HCT116 (cell line): ENCODE results near the gene ERRFI1.

Source experiments
- ELF1 ChIP-seq: IDR thresholded peaks from 2 replicates; pipeline ENCODE4 v1.6.1; 2012; ENCODE audit warnings: low read depth, borderline replicate concordance
- EZH2 ChIP-seq: fragments of 200-600 bp; sonication (generic); IDR thresholded peaks from 2 replicates; pipeline ENCODE4 v1.6.1; 2017; ENCODE audit warnings: antibody characterized with exemption, mixed run types
- POLR2A ChIP-seq: IDR thresholded peaks from 2 replicates; pipeline ENCODE4 v1.7.0; 2011; ENCODE audit warnings: borderline replicate concordance; ENCODE audit not compliant: insufficient read depth, insufficient read length; ENCODE audit errors: extremely low read depth
- POLR2AphosphoS5 ChIP-seq: IDR thresholded peaks from 2 replicates; pipeline ENCODE4 v1.6.1; 2011; ENCODE audit warnings: mild to moderate bottlenecking, low read depth, low read length, moderate library complexity
- YY1 ChIP-seq: IDR thresholded peaks from 2 replicates; pipeline ENCODE4 v1.6.1; 2011; ENCODE audit warnings: low read length, low read depth, moderate library complexity, mild to moderate bottlenecking; ENCODE audit not compliant: insufficient replicate concordance; ENCODE audit errors: extremely low read depth
- TF ChIP-seq, protein P1 (sequence below), 3 experiments: fragments of 200-600 bp in 1 of 3; sonication (generic) in 1 of 3; IDR thresholded peaks in 2 of 3; conservative IDR thresholded peaks in 1 of 3; 2 replicates each; pipeline ENCODE4 v1.5.1; 2012 to 2017; ENCODE audit warnings: low read depth in 2 of 3, low read length in 2 of 3, antibody characterized with exemption in 1 of 3, borderline replicate concordance in 1 of 3, control low read depth in 1 of 3, mild to moderate bottlenecking in 1 of 3, mixed read lengths in 1 of 3, mixed run types in 1 of 3, moderate library complexity in 1 of 3; ENCODE audit not compliant: insufficient read depth in 1 of 3
- TF ChIP-seq, protein P2 (sequence below): IDR thresholded peaks from 2 replicates; pipeline ENCODE4 v1.6.1; 2011; ENCODE audit warnings: mild to moderate bottlenecking, low read length, moderate library complexity; ENCODE audit not compliant: insufficient replicate concordance; ENCODE audit errors: extremely low read depth
- TF ChIP-seq, protein P3 (sequence below): IDR thresholded peaks from 2 replicates; pipeline ENCODE4 v1.6.1; 2012; ENCODE audit warnings: low read depth

DNA sequence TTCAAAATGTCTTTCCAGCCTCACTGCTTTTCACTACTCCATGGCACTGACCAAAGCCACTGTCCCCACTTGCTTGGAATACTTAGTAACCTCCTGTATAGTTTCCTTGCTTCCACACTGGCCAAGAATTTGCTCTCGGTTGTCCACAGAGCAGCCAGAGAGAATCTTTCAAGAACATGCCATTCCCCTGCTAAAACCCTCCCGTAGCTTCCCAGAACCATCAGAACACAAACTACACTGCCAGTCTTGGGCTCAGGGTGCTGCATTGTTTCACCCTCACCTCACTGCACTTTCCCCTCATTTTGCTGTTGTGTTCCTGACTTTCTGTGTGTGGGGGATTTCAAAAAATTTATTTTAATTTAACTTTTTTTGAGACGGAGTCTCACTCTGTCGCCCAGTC lies 25.5 kb upstream of the ERRFI1 start:
- TF ChIP-seq POLR2A (no peak), ELF1 (no peak), POLR2AphosphoS5 (no peak), EZH2 (no peak), YY1 (no peak)
- TF ChIP-seq, protein P1, sequence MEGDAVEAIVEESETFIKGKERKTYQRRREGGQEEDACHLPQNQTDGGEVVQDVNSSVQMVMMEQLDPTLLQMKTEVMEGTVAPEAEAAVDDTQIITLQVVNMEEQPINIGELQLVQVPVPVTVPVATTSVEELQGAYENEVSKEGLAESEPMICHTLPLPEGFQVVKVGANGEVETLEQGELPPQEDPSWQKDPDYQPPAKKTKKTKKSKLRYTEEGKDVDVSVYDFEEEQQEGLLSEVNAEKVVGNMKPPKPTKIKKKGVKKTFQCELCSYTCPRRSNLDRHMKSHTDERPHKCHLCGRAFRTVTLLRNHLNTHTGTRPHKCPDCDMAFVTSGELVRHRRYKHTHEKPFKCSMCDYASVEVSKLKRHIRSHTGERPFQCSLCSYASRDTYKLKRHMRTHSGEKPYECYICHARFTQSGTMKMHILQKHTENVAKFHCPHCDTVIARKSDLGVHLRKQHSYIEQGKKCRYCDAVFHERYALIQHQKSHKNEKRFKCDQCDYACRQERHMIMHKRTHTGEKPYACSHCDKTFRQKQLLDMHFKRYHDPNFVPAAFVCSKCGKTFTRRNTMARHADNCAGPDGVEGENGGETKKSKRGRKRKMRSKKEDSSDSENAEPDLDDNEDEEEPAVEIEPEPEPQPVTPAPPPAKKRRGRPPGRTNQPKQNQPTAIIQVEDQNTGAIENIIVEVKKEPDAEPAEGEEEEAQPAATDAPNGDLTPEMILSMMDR (IDR thresholded peaks at IDR 0.05 in 2 of 3, conservative IDR thresholded peaks at IDR 0.05 in 1 of 3; ENCODE audit: borderline replicate concordance in 1 of 3, insufficient read depth in 1 of 3, low read depth in 2 of 3, low read length in 2 of 3) = no peak
- TF ChIP-seq, protein P2, sequence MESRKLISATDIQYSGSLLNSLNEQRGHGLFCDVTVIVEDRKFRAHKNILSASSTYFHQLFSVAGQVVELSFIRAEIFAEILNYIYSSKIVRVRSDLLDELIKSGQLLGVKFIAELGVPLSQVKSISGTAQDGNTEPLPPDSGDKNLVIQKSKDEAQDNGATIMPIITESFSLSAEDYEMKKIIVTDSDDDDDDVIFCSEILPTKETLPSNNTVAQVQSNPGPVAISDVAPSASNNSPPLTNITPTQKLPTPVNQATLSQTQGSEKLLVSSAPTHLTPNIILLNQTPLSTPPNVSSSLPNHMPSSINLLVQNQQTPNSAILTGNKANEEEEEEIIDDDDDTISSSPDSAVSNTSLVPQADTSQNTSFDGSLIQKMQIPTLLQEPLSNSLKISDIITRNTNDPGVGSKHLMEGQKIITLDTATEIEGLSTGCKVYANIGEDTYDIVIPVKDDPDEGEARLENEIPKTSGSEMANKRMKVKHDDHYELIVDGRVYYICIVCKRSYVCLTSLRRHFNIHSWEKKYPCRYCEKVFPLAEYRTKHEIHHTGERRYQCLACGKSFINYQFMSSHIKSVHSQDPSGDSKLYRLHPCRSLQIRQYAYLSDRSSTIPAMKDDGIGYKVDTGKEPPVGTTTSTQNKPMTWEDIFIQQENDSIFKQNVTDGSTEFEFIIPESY = no peak
- TF ChIP-seq, protein P3, sequence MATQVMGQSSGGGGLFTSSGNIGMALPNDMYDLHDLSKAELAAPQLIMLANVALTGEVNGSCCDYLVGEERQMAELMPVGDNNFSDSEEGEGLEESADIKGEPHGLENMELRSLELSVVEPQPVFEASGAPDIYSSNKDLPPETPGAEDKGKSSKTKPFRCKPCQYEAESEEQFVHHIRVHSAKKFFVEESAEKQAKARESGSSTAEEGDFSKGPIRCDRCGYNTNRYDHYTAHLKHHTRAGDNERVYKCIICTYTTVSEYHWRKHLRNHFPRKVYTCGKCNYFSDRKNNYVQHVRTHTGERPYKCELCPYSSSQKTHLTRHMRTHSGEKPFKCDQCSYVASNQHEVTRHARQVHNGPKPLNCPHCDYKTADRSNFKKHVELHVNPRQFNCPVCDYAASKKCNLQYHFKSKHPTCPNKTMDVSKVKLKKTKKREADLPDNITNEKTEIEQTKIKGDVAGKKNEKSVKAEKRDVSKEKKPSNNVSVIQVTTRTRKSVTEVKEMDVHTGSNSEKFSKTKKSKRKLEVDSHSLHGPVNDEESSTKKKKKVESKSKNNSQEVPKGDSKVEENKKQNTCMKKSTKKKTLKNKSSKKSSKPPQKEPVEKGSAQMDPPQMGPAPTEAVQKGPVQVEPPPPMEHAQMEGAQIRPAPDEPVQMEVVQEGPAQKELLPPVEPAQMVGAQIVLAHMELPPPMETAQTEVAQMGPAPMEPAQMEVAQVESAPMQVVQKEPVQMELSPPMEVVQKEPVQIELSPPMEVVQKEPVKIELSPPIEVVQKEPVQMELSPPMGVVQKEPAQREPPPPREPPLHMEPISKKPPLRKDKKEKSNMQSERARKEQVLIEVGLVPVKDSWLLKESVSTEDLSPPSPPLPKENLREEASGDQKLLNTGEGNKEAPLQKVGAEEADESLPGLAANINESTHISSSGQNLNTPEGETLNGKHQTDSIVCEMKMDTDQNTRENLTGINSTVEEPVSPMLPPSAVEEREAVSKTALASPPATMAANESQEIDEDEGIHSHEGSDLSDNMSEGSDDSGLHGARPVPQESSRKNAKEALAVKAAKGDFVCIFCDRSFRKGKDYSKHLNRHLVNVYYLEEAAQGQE = no peak
